Mucosa of rectum (tissue), 2 donors: ENCODE measurements around the gene NT5DC3.
"Not testable (repeated sequence)": the region's sequence is repeated elsewhere in the genome, so short reads cannot be mapped to it uniquely, and the experiment has no call there.

Experiments
- H3K27ac ChIP-seq, 2 donors: one replicate each; pipeline ENCODE4 v1.7.0; 2013; ENCODE audit warnings: inconsistent platforms in 2 of 2, low read depth in 2 of 2, low read length in 2 of 2
- H3K27me3 ChIP-seq, 2 donors: one replicate each; pipeline ENCODE4 v1.7.0; 2013; ENCODE audit warnings: low read length in 2 of 2; ENCODE audit not compliant: control insufficient read depth in 2 of 2, insufficient read depth in 2 of 2
- H3K36me3 ChIP-seq, 2 donors: one replicate each; pipeline ENCODE4 v1.7.0; 2013; ENCODE audit warnings: low read length in 2 of 2; ENCODE audit not compliant: control insufficient read depth in 2 of 2, insufficient read depth in 2 of 2
- H3K4me1 ChIP-seq, 2 donors: one replicate each; pipeline ENCODE4 v1.7.0; 2013; ENCODE audit warnings: low read length in 2 of 2, mild to moderate bottlenecking in 1 of 2; ENCODE audit not compliant: control insufficient read depth in 2 of 2, insufficient read depth in 2 of 2
- H3K4me3 ChIP-seq, 2 donors: one replicate each; pipeline ENCODE4 v1.7.0; 2013; ENCODE audit warnings: low read length in 2 of 2
- H3K9ac ChIP-seq, 2 donors: one replicate each; pipeline ENCODE4 v1.7.0; 2013; ENCODE audit warnings: low read length in 2 of 2, low read depth in 1 of 2, mild to moderate bottlenecking in 1 of 2
- H3K9me3 ChIP-seq, 2 donors: one replicate each; pipeline ENCODE4 v1.7.0; 2013; ENCODE audit warnings: low read length in 2 of 2; ENCODE audit not compliant: control insufficient read depth in 2 of 2
- donor health status: healthy.
- donor health status: Normal muscosa, but diverticular disease.

The NT5DC3 gene

DNA sequence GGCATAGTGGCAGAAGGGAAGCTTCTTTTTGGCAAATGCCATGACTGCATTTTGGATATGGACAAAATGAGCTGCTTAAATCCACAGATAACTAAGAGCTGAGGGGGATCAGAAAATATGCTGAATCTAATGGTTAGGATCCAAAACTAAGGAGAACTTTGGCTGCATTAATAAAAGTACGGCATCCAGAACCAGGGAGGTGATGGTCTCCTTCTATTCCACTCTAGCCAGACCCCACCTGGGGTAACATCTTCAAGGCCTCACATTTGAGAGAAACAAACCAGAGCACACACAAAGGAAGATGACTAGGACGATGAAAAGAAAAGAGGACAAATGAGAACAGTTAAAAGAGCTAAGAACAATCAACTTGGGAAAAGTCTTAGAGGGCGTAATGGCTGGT is 27.6 kb downstream of the NT5DC3 start:
- Histone ChIP-seq H3K9me3 (no peaks in the 10 kb centered on the region), H3K4me3 (no peak overlapping the region), H3K27me3 (no peaks in the 10 kb centered on the region), H3K27ac (no peak overlapping the region), H3K36me3 (peaks cover 3 to 17% of the 10 kb centered on the region in 2 donors), H3K4me1 (no peaks in the 10 kb centered on the region), H3K9ac (no peak overlapping the region)

DNA sequence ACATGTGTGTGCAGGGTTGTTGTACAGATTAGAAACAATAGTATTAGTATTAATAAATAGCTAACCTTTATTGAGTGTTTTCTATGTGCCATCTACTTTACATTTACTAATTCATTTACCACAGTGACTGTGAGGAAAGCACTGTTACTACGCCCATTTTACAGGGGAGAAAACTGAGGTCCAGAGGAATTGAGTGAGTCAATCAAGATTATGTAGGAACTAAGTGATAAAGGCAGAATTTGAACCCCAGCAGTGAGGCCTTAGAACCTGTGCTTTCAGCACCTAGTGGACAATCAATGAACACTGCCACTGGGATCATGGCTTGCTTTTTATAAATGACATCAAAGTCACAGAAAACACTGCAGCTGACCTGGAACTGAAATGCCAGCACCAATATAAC is 28.2 kb downstream of the NT5DC3 start:
- no peaks in the 10 kb centered on the region for H3K4me1 ChIP-seq
- no peak overlapping the region for H3K27ac ChIP-seq
- H3K36me3 ChIP-seq: peaks cover 3 to 17% of the 10 kb centered on the region in 2 donors
- H3K9me3 ChIP-seq: no peaks in the 10 kb centered on the region
- no peak overlapping the region for H3K9ac ChIP-seq
- H3K4me3 ChIP-seq: no peak overlapping the region
- no peaks in the 10 kb centered on the region for H3K27me3 ChIP-seq

DNA sequence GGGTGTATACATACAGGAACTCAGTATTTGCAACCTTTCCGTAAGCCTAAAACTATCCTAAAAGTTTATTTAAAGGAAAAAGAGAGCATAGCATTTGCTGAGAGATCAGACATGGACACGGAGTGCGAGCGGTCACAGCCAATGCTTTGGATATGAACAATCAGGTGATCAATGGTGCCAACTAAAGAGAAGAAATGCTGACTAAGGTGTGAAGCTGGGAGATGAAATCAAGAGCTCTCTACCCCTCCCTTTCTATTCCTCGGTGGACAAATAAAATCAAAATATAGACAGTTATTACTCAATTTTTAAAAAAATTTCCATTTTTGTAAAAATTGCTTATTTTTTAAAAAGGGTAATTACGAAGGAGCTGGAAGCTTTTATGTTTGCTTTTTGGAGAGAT is 29.2 kb downstream of the NT5DC3 start:
- Histone ChIP-seq H3K9ac (no peak overlapping the region), H3K4me1 (no peaks in the 10 kb centered on the region), H3K27ac (no peak overlapping the region), H3K36me3 (peaks cover 3 to 17% of the 10 kb centered on the region in 2 donors), H3K27me3 (no peaks in the 10 kb centered on the region), H3K9me3 (no peaks in the 10 kb centered on the region), H3K4me3 (no peak overlapping the region)

DNA sequence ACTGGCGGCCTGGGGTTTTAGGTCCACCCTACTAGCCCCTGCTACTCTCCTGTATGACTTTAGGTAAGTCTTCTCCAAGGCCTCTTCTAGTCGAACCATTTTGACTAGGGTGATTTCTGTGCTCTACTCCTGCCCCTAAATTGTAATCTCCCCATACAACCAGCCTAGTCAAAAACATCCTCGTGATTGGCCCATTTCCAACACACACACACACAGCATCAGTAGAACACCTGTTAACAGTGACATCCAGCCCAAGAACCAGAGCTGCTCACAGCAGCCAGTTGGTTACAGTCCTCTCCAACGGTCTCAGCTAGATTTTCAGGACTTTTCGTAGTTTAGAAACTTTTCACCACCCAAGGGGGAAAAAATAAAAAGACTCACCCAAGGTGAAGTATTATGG is 30.9 kb downstream of the NT5DC3 start:
- Histone ChIP-seq H3K36me3 (peaks cover 3 to 17% of the 10 kb centered on the region in 2 donors), H3K27ac (no peak overlapping the region), H3K4me1 (no peaks in the 10 kb centered on the region)

DNA sequence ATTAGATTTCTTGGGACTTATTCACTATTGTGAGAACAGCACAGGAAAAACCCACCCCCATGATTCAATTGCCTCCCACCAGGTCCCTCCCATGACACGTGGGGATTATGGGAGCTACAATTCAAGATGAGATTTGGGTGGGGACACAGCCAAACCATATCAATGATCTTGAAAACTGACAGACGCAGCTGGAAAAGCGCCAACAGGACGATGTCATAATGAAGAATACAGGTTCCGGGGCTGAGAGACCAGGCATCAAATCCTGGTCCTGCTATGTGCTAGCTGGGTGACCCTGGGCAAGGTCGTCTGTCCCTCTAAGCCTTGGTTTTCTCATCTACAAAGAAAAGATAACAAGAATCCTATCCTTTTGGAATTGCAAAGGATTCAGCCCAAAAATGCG is 31.4 kb downstream of the NT5DC3 start:
- not testable (repeated sequence) for H3K9ac ChIP-seq, H3K4me1 ChIP-seq, H3K9me3 ChIP-seq, H3K27ac ChIP-seq, H3K4me3 ChIP-seq, H3K27me3 ChIP-seq
- H3K36me3 ChIP-seq: peaks cover 3 to 17% of the 10 kb centered on the region in 2 donors

More for the DNA sequence above, 30.9 kb downstream of the NT5DC3 start:
- no peaks in the 10 kb centered on the region for H3K9me3 ChIP-seq
- no peaks in the 10 kb centered on the region for H3K27me3 ChIP-seq
- no peak overlapping the region for H3K9ac ChIP-seq
- H3K4me3 ChIP-seq: no peak overlapping the region

DNA sequence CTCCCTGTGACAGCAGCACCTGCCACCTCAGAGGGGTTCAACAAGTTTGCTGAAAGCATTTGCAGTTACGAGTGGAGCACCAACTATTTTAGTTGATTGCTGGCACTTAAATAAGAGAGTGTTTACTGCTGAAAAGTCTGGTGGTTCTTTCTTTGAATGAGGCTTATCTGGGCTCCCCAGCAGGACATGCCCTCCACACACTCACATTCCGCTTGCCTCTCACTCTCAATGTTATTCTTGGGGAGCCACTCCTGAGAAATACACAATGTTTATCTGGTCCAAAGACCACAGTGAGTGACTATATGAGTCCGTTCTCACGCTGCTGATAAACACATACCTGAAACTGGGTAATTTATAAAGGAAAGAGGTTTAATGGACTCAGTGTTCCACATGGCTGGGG is 31.9 kb downstream of the NT5DC3 start:
- Histone ChIP-seq H3K36me3 (peaks cover 3 to 16% of the 10 kb centered on the region in 2 donors), H3K4me1 (no peaks in the 10 kb centered on the region), H3K9me3 (no peaks in the 10 kb centered on the region), H3K4me3 (no peak overlapping the region), H3K27me3 (no peaks in the 10 kb centered on the region), H3K27ac (no peak overlapping the region), H3K9ac (no peak overlapping the region)

DNA sequence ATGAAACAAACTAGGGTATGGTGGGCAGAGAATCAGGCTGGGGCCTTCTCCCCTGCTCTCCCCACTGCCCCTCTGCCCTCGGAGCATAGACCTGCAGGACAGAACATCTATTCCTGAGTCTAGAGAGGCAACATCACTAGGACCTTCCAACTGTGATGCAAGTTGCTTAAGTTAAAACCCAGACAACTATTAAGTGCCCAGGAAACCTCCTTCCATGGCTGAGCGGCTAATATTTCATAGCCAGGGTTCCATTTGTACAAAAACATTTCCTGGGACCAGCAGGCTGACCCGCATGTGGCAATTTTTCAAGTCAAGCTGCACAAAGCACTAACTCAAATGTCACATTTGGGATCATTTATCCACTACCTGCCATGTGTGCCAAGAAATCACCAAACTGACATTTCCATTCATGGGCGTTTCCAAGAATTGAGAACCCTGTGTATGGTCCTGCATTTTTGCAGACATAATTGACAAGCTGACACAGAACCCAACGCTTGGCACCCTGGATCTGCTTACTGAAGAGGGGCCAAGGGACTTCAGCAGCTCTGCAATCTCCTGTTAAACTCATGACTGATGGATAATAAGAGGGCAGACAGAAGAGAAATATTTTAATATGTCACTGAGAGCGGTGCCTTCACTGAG is 32.7 kb downstream of the NT5DC3 start:
- peaks cover 3 to 12% of the 10 kb centered on the region in 2 donors for H3K36me3 ChIP-seq
- no peaks in the 10 kb centered on the region for H3K4me1 ChIP-seq
- no peak overlapping the region for H3K27ac ChIP-seq
- no peaks in the 10 kb centered on the region for H3K9me3 ChIP-seq
- H3K4me3 ChIP-seq: no peak overlapping the region
- no peak overlapping the region for H3K9ac ChIP-seq
- no peaks in the 10 kb centered on the region for H3K27me3 ChIP-seq

DNA sequence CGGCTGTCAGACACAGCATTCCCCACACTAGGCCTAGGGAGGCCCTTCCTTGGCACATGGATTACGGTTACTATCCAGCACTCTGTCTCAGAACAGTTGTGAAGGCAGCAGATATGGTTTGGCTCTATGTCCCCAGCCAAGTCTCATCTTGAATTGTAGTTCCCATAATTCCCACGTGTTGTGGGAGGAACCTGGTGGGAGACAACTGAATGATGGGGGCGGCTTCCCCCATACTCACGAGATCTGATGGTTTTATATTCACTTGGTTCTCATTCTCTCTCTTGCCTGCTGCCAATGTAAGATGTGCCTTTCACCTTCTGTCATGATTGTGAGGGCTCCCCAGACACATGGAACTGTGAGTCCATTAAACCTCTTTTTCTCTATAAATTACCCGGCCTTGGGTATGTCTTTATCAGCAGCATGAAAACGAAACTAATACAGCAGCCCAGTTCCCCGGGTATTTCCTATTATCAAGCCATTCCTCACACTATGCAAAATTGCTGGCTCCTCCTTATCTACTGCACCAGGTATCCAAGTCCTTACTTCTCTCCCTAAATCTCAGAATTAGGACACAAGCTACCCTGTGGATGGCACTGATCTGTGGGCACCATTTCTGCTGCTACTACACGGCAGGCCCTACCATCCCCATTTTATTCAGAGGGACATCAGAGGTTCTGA is 33.3 kb downstream of the NT5DC3 start:
- Histone ChIP-seq H3K9ac (no peak overlapping the region), H3K36me3 (peaks cover 3 to 6% of the 10 kb centered on the region in 2 donors), H3K4me1 (no peaks in the 10 kb centered on the region), H3K4me3 (no peak overlapping the region), H3K9me3 (no peaks in the 10 kb centered on the region), H3K27me3 (no peaks in the 10 kb centered on the region), H3K27ac (no peak overlapping the region)

DNA sequence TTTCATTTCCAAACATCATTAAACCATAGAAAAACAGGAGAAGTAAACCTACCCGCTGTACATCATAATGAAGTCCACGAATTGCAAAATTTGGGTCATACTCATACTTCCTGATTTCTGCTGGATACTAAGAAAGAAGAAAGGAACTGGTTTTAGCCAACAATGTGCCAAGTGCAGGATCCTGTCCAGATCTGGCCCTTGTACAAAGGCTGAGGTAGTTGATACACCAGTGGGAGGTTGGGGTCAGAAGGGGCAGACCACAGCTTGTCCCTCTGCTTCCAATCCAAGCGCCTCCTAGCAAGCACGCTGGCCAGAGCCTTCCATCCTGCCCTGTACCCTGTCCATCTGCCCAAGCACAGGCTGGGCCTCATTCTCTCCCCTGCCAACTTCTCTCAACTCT is 34.2 kb downstream of the NT5DC3 start:
- Histone ChIP-seq H3K4me1 (no peaks in the 10 kb centered on the region), H3K27me3 (no peaks in the 10 kb centered on the region), H3K4me3 (no peak overlapping the region), H3K9ac (no peak overlapping the region), H3K27ac (no peak overlapping the region), H3K9me3 (no peaks in the 10 kb centered on the region), H3K36me3 (peaks cover 3 to 6% of the 10 kb centered on the region in 2 donors)

DNA sequence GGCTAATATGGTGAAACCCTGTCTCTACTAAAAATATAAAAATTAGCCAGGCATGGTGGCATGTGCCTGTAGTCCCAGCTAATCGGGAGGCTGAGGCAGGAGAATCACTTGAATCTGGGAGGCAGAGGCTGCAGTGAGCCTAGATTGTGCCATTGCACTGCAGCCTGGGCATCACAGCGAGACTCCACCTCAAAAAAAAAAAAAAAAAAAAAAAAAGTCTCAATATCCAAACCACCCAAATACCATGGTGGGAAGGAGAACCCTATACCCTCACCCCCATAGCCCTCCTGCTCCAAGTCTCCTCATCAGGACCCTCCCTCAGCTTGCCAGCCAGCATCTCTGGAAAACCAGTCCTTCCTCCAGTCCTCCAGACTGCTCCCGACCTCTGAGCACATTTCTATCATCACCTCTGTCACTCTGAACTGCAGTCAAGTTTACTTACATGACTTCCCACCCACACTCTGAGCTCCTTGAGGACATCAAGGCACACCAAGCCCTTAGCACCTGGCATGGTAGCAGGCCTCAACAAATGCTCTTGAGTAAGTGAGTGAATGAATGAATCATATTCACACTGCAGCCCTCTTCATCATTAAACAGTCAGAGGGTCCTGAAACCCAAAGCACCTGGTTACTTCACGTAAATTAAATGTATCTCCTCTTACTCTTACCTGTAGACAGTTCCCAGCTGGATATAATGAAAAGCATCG is 35.2 kb downstream of the NT5DC3 start:
- H3K9me3 ChIP-seq: no peaks in the 10 kb centered on the region
- no peak overlapping the region for H3K4me3 ChIP-seq
- H3K36me3 ChIP-seq: peaks cover 0 to 3% of the 10 kb centered on the region in 2 donors
- H3K4me1 ChIP-seq: peaks cover 2 to 3% of the 10 kb centered on the region in 2 donors
- no peak overlapping the region for H3K9ac ChIP-seq
- no peak overlapping the region for H3K27ac ChIP-seq
- no peaks in the 10 kb centered on the region for H3K27me3 ChIP-seq
